Thoracic aorta (tissue), 2 donors: ENCODE results near the gene TNS4. TPM values are rescaled to one million over a fixed set of nuclear protein-coding genes. Genes with fewer than 3 reads are reported as not detected.

Source experiments
- ATAC-seq: fragments of 150-250 bp; one replicate; pipeline ENCODE4 v1.8.0; 2017; ENCODE audit warnings: low read depth; ENCODE audit not compliant: insufficient number of reproducible peaks, low FRiP score
- DNase-seq: peaks from one replicate; pipeline ENCODE4 v3.0.0-alpha.2; 2020; ENCODE audit warnings: low spot score
- H3K27ac ChIP-seq, 2 donors: fragments of 200-600 bp; sonication (generic); 1 replicate in 1 of 2; 2 replicates in 1 of 2; pipeline ENCODE4 v1.5.1; 2016; ENCODE audit warnings: mild to moderate bottlenecking in 2 of 2, moderate library complexity in 2 of 2
- H3K27me3 ChIP-seq: fragments of 200-600 bp; sonication (generic); replicated peaks from 2 replicates; pipeline ENCODE4 v1.6.0; 2016; ENCODE audit warnings: mild to moderate bottlenecking; ENCODE audit not compliant: insufficient read depth
- H3K36me3 ChIP-seq: fragments of 200-600 bp; sonication (generic); one replicate; pipeline ENCODE4 v1.5.1; 2016
- H3K4me1 ChIP-seq, 2 donors: fragments of 200-600 bp; sonication (generic); 1 replicate in 1 of 2; 2 replicates in 1 of 2; pipeline versions ENCODE4 v1.5.1 to v1.6.0; 2016; ENCODE audit warnings: low read depth in 2 of 2, mild to moderate bottlenecking in 1 of 2; ENCODE audit not compliant: control insufficient read depth in 1 of 2
- H3K4me3 ChIP-seq: fragments of 200-600 bp; sonication (generic); 2 replicates; pipeline ENCODE4 v1.5.1; 2016; ENCODE audit warnings: mild to moderate bottlenecking
- H3K9me3 ChIP-seq: fragments of 200-600 bp; sonication (generic); 2 replicates; pipeline ENCODE4 v1.5.1; 2016
- CTCF ChIP-seq: fragments of 200-600 bp; sonication (generic); IDR thresholded peaks from one replicate; pipeline ENCODE4 v1.5.1; 2019; ENCODE audit warnings: antibody characterized with exemption
- total RNA-seq, 2 donors: library from RNA; depleted of rRNA; stranded (reverse); fragments of >200 nt; gene quantifications; one replicate each; pipeline versions ENCODE4 v1.1.0 to v1.2.3, GENCODE V29; 2016

TNS4 gene
- total RNA-seq, 2 donors from 2014 or later, result 0.14 to 0.78 TPM

GRCh38 chr17:40466298-40466971, 35.0 kb downstream of the TNS4 start:
- TF ChIP-seq CTCF, result no peak
- Histone ChIP-seq H3K4me1 (peaks cover 3 to 6% of the 10 kb centered on the region in 2 donors), H3K4me3 (no peak overlapping the region), H3K27me3 (no peaks in the 10 kb centered on the region), H3K9me3 (no peaks in the 10 kb centered on the region), H3K27ac (no peak overlapping the region), H3K36me3 (no peaks in the 10 kb centered on the region)
- no peak for ATAC-seq
- no peak for DNase-seq

- no peak overlapping the region for H3K4me3 ChIP-seq
- peaks cover 0 to 5% of the 10 kb centered on the region in 2 donors for H3K4me1 ChIP-seq
- H3K27me3 ChIP-seq, result no peaks in the 10 kb centered on the region
- DNase-seq (no peak), ATAC-seq (no peak)
- no peaks in the 10 kb centered on the region for H3K9me3 ChIP-seq
- no peaks in the 10 kb centered on the region for H3K36me3 ChIP-seq
- H3K27ac ChIP-seq, result no peak overlapping the region
- no peak for TF ChIP-seq CTCF
These were observed 37.0 kb downstream of the TNS4 start for GRCh38 chr17:40464392-40464855.

- Histone ChIP-seq H3K4me1 (peaks cover 5 to 14% of the 10 kb centered on the region in 2 donors), H3K9me3 (no peaks in the 10 kb centered on the region), H3K27me3 (no peaks in the 10 kb centered on the region), H3K27ac (no peak overlapping the region), H3K4me3 (no peak overlapping the region), H3K36me3 (no peaks in the 10 kb centered on the region)
- DNase-seq (no peak), ATAC-seq (no peak)
- TF ChIP-seq CTCF, result no peak
These were observed 38.3 kb downstream of the TNS4 start for GRCh38 chr17:40463122-40463550.

GRCh38 chr17:40462343-40463121, 38.9 kb downstream of the TNS4 start:
- DNase-seq, result no peak
- Histone ChIP-seq H3K27me3 (no peaks in the 10 kb centered on the region), H3K4me3 (no peak overlapping the region), H3K9me3 (no peaks in the 10 kb centered on the region), H3K4me1 (peaks cover 11 to 20% of the 10 kb centered on the region in 2 donors), H3K27ac (no peak overlapping the region), H3K36me3 (no peaks in the 10 kb centered on the region)
- no peak for ATAC-seq
- TF ChIP-seq CTCF, result no peak

GRCh38 chr17:40461732-40462342, 39.6 kb downstream of the TNS4 start:
- Histone ChIP-seq H3K4me1 (peaks cover 17 to 27% of the 10 kb centered on the region in 2 donors), H3K27ac (no peak overlapping the region), H3K9me3 (no peaks in the 10 kb centered on the region), H3K36me3 (no peaks in the 10 kb centered on the region), H3K27me3 (no peaks in the 10 kb centered on the region), H3K4me3 (no peak overlapping the region)
- no peak for ATAC-seq
- no peak for DNase-seq
- no peak for TF ChIP-seq CTCF
